Stimulated activated CD8-positive, alpha-beta memory T cell treated with anti-CD3 and anti-CD28 coated beads, Interleukin-12 subunit alpha, Interleukin-12 subunit beta, amount 100 ng/mL, for 4 hours (primary cell): Measurements from ENCODE around the gene KEAP1.
A peak's percentile ranks its signal among the peaks of the same experiment; 100 is the strongest.
"Not testable (repeated sequence)": the region's sequence is repeated elsewhere in the genome, so short reads cannot be mapped to it uniquely, and the experiment has no call there.

Source experiments
- DNase-seq: peaks from one replicate; pipeline ENCODE4 v3.0.0-alpha.2; 2020; ENCODE audit warnings: low read depth

KEAP1 gene

GRCh38 chr19:10503002-10503789 is at the start of gene KEAP1:
KEAP1 (minus strand) TSS chr19:10503356; CDS start chr19:10500033, 3,323 bp downstream.
- DNase-seq = no peak

GRCh38 chr19:10552510-10553053 is 49.4 kb upstream of the KEAP1 start:
- no peak for DNase-seq

DNA sequence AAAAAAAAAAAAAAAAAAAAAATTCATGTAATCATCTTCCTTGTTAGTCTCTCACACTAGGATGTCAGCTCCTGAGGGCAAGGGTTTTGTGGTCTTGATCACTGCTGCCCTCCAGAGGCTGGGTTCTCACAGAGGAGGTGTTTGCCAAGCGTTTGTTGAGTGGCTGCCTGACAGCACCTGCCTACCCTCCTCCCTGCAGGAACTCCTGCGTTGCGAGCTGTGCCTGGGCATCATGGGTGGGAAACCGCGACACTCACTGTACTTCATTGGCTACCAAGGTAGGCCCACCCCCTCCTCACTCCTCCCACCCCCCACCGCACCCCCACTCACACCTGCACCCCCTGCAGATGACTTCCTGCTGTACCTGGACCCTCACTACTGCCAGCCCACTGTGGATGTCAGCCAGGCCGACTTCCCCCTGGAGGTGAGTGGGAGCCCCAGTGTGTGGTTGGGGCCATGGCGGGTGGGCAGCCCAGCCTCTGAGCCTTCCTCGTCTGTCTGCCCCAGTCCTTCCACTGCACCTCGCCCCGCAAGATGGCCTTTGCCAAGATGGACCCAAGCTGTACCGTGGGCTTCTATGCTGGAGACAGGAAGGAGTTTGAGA is 48.6 kb upstream of the KEAP1 start:
- no peak for DNase-seq

DNA sequence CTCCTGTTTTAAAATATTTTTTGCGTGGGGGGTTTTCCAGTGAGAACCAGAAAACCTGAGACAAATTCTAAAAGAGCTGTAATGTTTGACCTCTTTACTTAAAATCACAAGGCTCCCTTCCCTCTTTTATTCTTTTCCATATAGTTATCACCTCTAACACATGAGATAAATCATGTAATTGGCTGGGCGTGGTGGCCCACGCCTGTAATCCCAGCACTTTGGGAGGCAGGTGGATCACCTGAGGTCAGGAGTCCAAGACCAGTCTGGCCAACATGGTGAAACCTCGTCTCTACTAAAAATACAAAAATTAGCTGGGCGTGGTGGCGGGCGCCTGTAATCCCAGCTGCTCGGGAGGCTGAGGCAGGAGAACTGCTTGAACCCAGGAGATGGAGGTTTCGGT is 47.9 kb upstream of the KEAP1 start:
- DNase-seq = not testable (repeated sequence)

DNA sequence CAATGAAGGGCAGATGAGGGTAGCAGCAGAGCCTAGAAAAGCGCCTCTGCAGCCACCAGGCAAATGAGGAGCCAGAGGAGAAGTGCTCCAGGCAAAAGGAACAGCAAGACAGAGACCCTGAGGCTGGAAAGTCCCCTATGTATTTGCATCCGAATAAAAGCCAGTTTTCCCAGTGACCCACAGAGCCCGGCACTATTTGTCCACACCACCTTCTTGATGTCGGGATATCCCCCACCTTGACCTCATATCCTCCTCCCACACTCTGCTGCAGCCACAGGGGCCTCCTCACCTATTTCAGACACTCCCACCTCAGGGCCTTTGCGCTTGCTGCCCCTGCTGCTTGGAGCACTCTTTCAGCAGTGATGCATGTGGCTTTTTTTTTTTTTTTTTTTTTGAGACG is 47.2 kb upstream of the KEAP1 start:
- DNase-seq = no peak

DNA sequence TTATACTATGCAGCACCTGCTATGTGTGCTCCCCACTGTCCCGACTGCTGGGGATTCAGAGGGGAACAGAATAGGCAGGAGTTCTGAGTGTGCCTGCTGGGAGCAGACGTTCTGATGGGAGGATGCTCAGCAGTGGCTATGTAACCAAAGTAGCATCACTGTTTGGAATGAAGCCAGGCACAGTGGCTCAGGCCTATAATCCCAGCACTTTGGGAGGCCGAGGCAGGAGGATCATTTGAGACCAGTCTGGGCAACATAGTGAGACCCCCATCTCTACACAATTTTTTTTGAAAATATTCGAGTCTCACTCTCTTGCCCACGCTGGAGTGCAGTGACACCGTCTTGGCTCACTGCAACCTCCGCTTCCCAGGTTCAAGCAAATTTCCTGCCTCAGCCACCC is 46.6 kb upstream of the KEAP1 start:
- DNase-seq = no peak

GRCh38 chr19:10548746-10549276 is 45.7 kb upstream of the KEAP1 start:
- no peak for DNase-seq

DNA sequence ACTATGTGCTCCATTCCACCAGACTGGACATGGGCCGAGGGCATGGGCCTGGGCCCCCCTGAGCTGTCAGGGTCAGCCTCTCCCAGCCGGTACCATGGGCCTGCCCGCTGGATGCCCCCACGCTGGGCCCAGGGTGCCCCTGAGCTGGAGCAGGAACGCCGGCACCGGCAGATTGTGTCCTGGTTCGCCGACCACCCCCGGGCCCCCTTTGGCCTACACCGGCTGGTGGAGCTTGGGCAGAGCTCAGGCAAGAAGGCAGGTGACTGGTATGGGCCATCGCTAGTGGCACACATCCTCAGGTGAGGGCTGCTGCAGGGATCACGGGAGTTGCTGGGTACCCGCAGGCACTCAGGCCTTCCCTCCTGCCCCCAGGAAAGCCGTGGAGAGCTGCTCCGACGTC is 43.7 kb upstream of the KEAP1 start:
- DNase-seq = no peak

DNA sequence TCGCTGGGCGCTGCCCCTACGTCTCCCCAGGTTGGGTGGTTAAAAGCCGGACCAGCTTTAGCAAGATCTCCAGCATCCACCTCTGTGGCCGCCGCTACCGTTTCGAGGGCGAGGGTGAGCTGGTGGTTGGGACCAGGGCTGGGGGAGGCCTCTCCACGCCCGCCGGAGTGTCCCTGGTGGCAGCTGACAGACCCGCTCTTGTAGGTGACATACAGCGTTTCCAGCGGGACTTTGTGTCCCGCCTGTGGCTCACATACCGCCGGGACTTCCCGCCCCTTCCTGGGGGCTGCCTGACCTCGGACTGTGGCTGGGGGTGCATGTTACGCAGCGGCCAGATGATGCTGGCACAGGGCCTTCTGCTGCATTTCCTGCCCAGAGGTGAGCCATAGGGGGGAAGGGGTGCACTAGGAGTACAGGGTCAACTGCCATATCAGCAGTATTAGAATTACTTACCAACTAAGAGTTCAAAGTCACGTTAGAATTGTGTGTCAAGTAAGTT is 41.6 kb upstream of the KEAP1 start:
- no peak for DNase-seq

GRCh38 chr19:10544242-10544752 is 41.1 kb upstream of the KEAP1 start:
- no peak for DNase-seq

DNA sequence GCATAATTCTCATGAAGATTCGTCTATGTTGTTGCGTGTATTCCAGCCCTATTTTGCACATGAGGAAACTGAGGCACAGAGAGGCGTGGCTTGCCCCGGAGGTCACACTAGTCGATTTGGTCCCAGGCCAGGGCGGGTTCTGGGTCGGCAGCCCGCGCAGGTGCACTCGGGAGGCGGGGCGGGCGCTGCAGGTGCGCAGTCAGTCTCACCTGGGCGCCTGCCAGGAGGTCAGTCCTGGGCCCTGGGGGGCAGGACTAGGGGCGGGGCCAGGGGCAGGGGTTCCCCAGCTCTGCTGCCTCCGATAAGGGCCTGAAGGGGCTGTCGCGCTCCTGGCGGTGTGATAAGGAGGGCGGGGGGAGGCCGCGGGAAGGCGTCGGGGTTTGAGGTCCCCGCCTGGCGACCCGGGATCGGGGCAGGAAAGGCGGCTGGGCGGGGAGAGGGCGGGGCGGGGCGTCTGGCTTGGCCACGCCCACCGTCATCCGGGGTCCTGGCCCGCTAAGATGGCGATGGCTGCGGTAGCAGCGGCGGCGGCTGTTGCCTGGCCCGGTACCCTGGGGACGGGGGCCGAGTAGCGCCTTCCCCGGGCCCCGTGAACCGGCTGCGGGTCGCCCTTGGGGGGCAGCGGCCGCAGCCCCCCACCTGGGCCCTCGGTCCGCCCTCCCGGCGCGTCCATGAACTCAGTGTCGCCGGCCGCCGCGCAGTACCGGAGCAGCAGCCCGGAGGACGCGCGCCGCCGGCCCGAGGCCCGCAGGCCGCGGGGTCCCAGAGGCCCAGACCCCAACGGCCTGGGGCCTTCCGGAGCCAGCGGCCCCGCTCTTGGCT is 40.5 kb upstream of the KEAP1 start, which contains the start of gene ATG4D:
TSS of gene ATG4D (plus strand) at position 485 of the 822 bp plus-strand sequence. CDS start at position 672, 187 bp downstream.
- DNase-seq = peak; percentile 68

DNA sequence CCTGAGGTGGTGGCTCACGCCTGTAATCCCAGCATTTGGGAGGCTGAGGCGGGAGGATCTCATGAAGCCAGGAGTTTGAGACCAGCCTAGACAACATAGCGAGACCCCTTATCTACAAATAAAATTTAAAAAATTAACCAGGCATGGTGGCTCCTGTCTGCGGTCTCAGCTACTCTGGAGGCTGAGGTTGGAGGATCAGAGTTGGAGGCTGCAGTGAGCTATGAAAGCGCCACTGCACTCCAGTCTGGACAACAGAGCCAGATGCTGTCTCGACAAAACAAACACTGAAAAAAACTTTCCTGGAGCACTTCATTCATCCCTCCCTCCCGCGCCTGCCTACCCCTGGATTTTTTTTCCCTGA is 39.9 kb upstream of the KEAP1 start:
- no peak for DNase-seq

- not testable (repeated sequence) for DNase-seq
These were observed 35.9 kb upstream of the KEAP1 start for GRCh38 chr19:10539016-10539415.

DNA sequence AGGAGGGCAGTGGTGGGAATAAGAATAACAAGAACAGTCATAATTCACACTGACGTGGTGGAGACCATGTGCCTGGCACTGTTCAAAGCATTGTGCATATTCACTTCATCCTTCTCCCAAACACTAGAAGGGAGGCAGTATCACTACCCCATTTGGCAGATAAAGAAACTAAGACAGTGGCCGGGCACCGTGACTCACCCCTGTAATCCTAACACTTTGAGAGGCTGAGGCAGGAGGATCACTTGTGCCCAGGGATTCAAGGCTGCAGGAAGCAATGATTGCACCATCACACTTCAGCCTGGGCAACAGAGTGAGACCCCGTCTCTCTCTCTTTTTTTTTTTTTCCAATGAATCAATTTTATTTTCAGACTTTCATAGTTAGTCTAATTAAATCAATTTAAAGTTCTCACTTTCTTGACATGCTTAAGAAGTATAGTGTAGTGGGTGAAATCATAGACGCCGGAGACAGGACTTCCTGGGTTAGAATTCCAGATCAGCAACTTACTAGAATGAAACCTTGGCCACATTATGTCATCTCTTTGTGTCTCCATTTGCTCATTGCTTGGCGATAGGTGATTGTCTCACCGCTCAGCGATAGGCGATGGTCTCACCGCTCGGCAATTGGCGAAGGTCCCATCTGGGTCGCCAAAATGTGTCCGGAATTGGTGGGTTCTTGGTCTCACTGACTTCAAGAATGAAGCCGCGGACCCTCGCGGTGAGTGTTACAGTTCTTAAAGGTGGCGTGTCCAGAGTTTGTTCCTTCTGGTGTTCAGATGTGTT is 35.2 kb upstream of the KEAP1 start:
- DNase-seq = no peak

- DNase-seq = no peak
These were observed 34.5 kb upstream of the KEAP1 start for GRCh38 chr19:10537668-10538067.

GRCh38 chr19:10535613-10536012 is 32.5 kb upstream of the KEAP1 start:
- no peak for DNase-seq

DNA sequence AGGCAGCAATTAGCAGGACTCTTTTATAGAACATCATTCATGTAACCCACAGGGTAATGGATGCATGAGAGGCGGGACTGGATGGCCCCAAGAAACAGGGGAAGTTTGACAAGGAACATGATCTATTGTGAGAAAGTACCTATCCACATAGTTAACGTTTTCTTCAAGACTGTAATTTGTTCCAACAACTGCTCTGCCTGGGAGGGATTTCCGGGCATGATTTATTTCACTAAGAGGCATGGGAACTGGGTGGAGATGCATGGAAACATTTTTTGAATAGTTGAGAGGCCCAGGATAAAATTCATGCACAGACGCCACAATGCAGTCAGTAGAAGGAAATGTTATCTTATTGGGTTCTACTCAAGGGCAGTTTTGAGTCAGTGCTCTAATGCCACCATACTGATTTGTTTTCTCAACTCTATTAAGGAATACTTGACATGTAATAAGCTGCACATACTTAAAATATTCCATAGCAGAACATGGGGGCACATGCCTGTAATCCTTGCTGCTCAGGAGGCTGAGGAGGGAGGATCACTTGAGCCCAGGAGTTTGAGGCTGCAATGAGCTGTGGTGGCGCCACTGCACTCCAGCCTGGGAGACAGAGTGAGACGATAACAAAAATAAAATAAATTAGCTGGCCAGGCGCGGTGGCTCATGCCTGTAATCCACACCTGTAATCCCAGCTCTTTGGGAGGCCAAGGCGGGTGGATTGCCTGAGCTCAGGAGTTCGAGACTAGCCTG is 30.7 kb upstream of the KEAP1 start:
- DNase-seq = no peak

GRCh38 chr19:10532457-10532856 is 29.3 kb upstream of the KEAP1 start:
- no peak for DNase-seq

DNA sequence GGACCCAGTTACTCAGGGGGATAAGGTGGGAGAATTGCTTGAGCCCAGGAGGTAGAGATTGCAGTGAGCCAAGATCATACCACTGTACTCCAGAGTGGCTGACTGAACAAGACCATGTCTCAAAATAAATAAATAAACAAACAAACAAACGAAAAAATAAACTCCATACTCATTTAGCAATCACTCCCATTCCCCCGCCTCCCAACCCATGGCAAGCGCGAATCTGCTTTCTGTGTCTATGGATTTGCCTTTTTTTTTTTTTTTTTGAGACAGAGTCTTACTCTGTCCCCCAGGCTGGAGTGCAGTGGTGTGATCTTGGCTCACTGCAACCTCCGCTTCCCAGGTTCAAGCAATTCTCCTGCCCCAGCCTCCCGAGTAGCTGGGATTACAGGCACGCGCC is 23.7 kb upstream of the KEAP1 start:
- not testable (repeated sequence) for DNase-seq

DNA sequence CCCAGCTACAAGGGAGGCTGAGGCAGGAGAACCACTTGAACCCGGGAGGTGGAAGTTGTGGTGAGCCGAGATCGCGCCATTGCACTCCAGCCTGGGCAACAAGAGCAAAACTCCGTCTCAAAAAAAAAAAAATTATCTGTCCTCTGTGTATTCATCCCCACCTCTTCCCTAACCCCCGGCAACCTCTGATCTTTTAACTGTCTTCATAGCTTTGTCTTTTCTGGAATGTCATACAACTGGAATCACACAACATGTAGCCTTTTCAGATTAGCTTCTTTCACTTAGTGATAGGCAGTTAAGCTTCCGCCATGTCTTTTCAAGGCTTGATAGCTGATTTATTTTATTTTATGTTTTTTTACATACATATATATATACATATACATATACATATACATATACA is 22.5 kb upstream of the KEAP1 start:
- DNase-seq = no peak
